ENCODE measurements around the gene MED15. TPM values are rescaled to one million over a fixed set of nuclear protein-coding genes. Genes with fewer than 3 reads are reported as not detected.
A peak's percentile ranks its signal among the peaks of the same experiment; 100 is the strongest.
"Not testable (repeated sequence)": the region's sequence is repeated elsewhere in the genome, so short reads cannot be mapped to it uniquely, and the experiment has no call there.

The MED15 gene
- polyA plus RNA-seq, 12 donors, result 27.4 to 91.0 (median 35.9) TPM; not detected in 1

DNA sequence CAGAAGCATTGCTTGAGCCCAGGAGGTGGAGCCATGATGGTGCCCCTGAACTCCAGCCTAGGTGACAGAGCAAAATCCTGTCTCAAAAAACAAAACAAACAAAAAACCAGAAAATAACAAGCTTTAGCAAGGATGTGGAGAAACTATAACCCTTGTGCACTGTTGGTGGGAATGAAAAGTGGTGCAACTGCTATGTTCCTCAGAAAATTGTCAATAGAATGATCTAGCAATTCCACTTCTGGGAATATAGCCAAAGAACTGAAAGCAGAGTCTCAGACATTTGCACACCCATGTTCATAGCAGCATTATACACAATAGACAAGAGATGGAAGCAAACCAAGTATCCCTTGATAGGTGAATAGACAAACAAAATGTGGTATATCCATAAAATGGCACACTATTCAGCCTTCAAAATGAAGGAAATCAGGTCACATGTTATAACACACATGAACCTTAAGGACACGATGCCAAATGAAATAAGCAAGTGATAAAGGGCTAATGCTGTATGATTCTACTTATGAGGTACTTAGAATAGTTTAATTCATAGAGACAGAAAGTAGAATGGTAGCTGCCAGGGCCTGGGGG, 27.7 kb upstream of the MED15 start:
- no peak for DNase-seq

DNA sequence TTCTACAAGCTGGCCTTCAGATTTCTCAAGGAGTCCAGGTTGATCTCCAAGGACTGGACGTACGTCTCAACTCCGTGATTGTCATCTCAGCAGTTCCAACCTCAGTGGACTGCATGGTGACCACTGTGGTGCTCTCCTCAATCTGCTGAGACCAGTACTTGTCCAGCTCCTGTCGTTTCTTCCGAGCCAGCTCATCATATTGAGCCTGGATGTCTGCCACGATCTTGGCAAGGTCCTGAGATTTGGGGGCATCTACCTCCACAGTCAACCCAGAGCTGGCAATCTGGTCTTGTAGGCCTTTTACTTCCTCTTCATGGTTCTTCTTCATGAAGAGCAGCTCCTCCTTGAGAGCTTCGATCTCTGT, 24.3 kb upstream of the MED15 start:
- DNase-seq, result not testable (repeated sequence)

DNA sequence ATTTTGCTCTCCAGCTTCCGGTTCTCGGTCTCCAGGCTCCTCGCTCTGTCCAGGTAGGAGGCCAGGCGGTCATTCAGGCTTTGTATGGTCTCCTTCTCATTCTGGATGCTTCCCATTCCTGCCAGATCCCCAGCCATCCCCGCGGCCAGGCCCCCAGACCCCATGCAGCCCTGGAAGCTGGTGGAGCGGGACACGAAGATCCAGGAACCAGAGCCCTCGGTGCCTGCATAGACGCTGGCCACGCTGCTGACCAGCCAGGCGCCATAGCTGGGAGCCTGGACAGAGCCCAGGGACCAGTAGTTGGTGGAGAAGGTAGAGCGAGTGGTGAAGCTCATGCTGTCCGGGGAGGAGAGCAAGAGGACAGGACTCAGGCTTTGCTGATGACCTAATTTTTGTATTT, 23.6 kb upstream of the MED15 start:
- DNase-seq, result no peak

GRCh38 chr22:20484948-20485683, 22.3 kb upstream of the MED15 start:
- DNase-seq, result no peak

DNA sequence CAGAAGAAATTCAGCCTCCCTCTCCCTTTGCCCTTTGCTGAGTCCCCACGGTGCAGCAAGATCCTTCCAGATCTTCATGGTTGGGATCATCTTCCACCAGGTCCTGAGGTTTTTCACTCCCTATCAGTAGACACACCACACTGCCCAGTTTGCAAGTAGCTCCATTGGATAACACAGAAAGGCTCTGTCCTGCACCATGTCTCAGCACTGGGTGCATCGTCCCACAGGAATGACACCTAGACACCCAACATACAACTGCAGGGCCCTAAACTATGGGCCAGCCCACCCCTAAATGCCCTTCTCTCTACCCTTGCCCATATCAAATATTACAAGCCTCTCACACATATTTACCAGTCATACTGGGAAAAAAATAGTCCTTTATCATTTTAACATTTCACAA, 21.2 kb upstream of the MED15 start:
- DNase-seq, result no peak

GRCh38 chr22:20487715-20488114, 19.7 kb upstream of the MED15 start:
- DNase-seq, result no peak

DNA sequence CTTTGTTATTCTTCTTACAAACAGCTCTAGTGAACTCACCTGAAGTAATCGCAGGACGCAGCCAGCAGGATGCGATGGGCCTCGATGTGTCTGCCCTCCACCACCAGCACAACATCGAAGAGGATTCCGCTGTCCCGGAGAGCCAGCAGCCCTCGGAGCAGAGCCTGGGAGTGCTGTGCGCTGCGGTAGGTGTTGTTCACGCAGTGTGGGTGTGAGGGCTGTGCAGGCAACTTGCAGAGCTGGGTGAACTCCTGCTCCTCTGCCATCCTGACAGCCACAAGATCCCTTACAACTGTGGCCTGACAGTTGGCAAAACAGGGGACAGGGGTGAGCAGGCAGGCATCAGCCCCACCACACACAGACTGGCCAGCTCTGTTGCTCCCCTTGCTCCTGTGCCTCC, 18.5 kb upstream of the MED15 start:
- no peak for DNase-seq

GRCh38 chr22:20490183-20490940, 17.0 kb upstream of the MED15 start:
- DNase-seq, result no peak

- DNase-seq, result no peak
These were observed 16.5 kb upstream of the MED15 start for GRCh38 chr22:20490941-20491307.

GRCh38 chr22:20491346-20491745, 16.1 kb upstream of the MED15 start:
- no peak for DNase-seq

DNA sequence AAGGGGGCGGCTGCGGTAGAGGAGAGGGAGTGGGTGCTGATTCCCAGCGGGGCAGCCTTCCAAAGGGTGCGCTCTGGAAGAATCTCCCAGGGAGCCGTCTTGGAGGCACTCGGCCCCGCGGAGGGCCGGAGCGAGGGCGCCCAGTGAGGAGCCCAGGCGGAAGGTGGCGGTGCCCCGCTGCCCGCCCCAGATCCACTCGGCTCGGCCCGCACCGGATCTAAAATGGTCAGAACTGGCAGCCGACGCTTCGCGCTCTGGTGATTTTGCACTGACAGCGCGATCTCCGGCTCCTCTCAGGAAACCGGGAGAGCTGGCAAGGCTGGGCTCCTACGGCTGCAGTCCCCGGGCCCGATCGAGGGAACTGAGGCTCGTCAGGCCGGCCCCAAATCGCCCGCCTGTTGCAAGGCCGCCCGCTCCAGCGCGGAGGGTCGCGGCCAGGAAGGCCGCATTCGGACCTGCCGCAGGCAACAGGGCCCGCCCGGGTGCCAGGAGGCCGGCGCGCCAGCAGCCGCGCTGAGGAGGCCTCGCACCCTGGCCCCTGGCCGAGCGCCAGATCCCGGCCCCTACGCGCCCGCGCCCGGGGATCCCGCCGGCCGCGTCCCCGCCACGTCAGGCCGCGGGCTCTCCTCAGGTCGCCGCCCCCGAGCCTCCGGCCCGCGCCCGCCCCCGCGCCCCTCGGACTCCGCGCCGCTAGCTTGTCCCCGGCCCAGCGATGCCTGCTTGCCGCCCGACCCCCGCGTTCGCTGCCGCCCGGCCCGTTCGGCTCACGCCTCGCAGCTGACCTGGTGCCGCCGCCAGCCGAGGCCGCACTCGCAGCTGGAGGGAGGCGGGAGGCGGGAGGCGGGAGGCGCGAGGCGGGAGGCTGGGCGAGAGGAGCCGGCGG, 12.2 kb upstream of the MED15 start, which contains the start of gene KLHL22:
Gene KLHL22, minus strand, starts transcription at position 818 of the 883 bp plus-strand sequence. CDS start 6,584 bp downstream, outside the sequence.
- DNase-seq, result peak; percentile 34

DNA sequence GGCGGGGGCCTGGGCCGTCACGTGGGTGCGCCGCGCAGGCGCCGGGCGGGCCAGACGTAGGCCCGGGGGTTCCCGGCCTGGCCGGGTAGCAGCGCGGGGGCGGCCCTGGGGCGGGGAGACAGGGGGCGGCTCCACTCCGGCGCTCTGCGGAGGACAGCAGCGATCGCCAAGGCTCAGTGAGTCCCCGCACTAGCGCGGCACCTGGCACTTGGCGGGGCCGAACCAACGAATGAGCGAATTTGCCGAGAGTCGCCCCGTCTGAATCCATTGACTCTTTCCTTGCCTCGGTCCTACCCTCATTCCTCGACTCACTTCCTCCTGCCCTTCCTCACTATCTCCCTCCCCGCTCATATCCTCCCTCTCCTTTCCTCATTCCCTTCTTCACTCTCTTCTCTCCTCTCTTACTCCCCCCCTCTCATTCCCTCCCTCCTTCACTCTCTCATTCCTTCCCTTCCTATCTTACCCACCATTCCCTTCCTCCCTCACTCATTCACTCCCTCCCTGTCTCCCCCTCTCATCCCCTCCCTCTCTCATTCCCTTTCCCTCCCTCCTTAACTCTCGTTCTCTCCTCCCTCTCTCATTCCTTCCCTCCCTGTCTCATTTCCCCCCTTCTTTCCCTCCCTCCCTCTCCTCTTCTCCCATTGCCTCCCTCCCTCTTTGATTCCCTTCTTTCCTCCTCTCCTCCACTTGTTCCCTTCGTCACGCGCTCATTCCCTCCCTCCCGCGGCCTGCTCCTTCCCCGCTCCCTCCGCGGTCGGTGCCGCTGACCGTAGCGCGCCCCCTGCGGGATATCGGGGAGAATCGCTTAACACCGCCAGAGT, 11.3 kb upstream of the MED15 start:
- DNase-seq, result peak; percentile 93

DNA sequence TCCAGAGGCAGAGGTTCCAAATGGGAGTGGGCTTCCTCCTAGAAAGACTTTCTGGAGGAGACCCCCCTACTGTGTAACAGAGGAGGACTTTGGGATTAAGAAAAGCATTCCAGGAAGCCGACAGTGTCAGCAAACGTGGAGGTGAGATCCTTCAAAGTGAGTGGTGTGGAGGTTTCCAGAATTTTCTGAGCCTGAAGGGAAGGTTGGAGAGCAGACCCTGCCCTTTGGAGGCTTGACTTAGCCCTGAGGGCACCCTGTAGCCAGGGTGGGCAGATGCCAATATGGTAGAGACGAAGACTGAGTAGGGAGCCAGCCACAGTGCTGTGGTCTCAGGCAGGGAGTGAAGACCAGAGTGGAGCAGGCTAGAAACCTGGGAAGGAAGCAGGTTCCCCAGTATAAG, 10.0 kb upstream of the MED15 start:
- no peak for DNase-seq

GRCh38 chr22:20498913-20499312, 8.5 kb upstream of the MED15 start:
- no peak for DNase-seq

DNA sequence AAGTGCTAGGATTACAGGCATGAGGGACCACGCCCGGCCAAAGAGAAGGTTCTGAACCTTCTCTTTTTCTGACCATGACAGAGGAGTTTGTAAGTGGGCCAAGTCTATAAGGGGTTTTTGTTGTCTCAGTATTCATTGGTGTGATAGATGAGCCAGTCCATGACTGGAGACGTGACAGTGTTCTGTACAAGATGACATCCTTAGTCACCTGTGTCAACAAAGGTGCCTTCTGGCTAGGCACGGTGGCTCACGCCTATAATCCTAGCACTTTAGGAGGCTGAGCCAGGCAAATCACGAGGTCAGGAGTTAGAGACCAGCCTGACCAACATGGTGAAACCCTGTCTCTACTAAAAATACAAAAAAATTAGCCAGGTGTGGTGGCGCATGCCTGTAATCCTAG, 7.6 kb upstream of the MED15 start:
- no peak for DNase-seq

DNA sequence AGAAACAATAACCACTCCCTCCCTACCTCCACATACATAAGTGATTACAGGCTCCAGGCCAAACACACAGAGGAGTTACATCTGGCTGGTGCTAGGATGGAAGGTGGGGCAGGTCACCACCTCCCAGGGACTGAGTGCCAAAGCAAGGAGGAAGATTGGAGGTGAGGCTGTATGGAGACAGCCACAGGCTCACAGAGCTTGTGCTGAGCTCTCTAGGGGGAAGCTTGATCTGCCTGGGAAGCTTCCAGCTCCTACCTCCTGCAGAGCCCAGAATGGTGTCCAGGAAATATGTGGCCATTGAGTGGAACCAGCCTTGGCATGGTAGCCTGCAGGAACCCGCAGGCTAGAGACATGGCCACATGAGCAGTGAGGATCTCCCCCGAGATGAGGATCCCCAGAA, 3.6 kb upstream of the MED15 start:
- no peak for DNase-seq

- not testable (repeated sequence) for DNase-seq
These were observed 3.0 kb upstream of the MED15 start for GRCh38 chr22:20504293-20504922.

GRCh38 chr22:20506543-20507252, 712 bp upstream of the MED15 start:
- no peak for DNase-seq

DNA sequence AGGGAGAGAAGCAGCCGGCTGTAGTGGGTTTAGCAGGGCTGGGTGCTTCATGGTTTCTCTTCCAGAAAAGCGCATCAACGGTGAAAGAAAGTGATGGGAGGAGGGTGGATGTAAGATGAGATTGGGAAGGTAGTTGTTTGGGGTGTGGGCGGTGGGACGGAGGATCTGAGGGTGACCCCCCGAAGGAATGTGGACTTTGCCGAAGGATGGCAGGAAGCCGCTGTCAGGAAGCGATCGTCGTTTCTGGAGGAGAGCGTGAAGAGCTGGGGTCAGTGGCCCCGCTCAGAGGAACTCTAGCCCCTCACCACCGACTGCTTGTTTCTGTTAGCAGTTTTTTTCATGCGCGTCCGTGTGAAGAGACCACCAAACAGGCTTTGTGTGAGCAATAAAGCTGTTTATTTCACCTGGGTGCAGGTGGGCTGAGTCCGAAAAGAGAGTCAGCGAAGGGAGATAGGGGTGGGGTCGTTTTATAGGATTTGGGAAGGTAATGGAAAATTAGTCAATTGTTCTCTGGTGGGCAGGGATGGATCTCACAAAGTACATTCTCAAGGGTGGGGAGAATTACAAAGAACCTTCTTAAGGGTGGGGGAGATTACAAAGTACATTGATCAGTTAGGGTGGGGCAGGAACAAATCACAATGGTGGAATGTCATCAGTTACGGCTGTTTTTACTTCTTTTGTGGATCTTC, 801 bp downstream of the MED15 start:
- DNase-seq, result not testable (repeated sequence)
